T-helper 2 cell (primary cell): ENCODE data around the gene CYB5B.
A peak's percentile ranks its signal among the peaks of the same experiment; 100 is the strongest.

Experiments used
- DNase-seq, 5 experiments: peaks; one replicate each; pipeline versions ENCODE4 v3.0.0 to v3.0.0-alpha.2; 2012 to 2022

CYB5B gene

DNA sequence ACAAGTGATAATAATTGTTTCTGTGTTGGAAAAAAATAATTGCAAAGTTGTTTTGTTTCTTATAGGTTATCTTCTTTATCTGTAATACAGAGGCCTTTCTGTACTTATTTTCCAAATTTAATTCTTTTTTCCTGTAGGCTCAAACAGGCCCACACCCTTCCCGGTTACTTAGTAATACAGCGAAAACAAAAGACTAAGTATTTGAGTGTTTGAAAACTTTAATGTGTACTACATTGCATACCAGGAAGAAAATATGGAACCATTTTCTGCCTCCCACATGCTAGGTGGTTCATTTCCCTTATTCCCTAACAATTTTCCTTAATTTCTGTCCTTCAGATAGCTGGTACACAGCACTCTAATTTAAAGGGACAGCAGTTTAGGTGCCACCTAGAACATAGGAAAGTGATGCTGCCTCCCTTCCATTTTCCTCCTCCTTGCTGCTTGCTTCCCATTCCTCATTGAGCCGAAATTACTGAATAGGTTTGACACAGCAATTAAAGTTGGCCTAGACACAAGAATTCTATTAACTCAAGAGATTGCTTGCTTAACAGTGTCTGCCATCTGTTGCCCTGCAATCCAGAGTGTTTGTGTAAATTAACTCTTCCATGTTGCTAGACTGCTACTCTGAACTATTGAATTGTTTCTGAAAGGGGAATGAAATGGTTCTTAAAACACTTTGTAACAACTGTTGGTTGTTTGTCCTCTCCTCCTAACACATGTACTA, 24.2 kb downstream of the CYB5B start:
- DNase-seq: no peak

DNA sequence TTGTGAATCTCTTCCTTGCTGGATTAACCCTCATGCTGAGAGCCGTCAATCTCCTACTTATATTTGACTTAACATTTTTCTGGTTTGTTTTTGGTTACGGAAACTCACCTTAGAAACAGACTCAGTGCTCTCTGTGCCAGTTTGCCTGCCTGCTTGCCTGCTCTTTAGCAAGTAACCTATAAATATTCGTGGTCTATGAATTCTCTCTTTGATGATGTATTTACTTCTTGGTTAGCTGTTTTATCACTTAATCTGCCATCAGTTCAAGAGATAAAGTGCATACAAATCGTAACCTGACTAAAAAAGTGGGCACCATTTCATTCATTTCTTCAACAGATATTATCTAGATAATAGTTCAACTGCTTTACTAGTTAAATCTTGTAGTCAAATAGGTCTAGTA, 26.7 kb downstream of the CYB5B start:
- peak in 2 of 5 experiments; percentile 18 to 93 for DNase-seq

DNA sequence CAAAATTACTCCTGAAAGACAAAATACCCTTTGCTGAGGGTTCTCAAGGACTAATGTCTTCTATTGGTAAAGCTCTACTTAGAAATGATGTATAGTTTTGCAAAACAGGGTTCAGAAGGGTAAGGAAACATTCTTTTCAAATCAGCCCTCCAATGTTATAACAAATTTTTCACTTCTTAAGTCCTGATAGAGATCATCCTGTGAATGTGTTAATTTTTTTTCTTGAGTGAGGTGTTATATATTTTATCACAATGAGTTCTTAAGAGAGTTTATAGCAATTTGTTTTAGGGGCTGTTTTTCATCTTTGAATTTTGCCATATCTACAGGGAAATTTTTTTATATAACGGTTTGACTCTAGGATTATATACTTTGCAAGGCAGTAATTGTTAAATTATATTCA, 29.5 kb downstream of the CYB5B start:
- DNase-seq: no peak

DNA sequence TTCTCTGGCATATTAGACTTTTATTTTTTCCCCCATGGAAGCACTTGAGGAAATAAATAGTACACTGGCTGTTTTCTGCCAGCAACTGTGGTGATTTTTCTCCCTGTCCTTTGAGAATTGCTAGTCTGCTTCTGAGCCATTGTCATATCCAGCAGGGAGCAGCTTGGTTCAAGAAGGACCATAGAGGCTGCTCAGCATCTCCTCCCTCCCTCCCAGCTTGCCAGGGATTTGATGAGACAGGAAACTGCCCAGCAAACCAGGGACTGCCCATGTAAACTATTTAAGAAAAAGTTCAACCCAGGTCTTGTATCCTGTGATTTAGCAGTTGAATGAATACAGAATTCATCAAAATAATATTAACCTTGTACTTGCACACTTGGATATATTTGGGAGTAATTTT, 39.5 kb downstream of the CYB5B start:
- DNase-seq: no peak

DNA sequence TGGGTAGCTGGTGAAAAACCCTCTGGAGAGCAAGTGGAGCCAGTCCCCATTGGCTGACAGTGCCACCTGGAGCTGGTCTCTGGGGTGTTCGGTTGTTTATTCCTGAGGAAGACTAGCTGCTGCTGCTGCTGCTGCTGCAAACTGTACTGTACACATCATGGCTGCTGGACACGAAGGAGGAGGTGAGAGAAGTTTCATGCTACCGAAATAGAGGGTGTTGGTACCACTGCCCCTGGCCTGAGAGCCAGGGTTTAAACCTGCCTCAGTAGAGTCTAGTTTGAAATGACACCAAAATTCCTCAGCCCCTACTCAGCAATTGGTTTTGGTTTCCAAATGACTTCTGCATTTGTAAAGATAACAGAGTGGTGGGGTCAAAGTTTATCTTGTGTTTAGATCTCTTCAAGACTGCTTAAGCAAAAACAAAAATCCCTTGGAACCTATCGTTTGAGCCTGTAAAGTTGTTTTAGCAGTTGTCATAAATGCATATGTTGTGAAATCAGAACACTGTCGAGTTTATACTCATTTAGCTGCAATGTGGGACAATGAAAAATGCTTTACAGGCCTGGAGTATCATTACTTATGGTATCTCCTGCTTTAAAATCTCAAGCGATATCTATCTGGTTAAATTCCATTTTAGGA, 40.8 kb downstream of the CYB5B start:
- peak in 1 of 5 experiments; percentile 94 for DNase-seq

DNA sequence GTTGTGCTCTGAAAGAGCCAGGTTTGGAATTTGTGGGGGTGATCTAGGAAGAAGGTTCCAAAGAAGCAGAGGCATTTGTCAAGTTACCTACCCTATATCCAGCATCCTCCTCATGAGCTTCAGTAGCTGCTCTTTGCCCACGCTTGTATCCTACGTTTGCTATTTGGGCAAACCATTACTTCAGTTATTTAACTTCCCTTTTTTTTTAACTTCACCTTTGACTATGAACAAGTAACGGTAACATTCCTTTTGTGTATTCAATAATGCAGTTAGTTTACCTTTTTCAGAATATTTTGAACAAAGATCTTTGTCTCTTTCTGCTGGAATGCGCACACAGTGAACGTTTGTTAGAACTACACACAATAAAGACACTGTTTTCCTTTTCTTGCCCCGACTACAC, 41.5 kb downstream of the CYB5B start:
- no peak for DNase-seq

DNA sequence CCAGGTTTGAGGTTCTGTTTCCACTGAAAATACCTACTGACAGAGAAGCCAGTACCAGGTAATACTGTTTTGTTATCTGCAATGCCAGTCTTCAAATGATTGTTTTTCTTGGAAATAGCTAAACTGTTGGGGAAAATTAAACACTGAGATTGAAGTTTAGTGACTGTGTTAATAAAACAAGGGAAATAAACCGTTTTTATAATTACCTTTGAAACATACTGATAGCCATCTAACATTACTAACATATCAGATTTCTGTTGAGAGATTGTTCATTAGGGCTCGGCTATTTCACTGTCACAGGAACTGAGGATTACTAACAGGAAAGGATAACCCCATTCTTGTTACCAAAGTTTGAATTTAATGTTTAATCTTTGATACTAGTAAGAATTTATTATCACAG, 42.1 kb downstream of the CYB5B start:
- peak in 1 of 5 experiments; percentile 50 for DNase-seq

DNA sequence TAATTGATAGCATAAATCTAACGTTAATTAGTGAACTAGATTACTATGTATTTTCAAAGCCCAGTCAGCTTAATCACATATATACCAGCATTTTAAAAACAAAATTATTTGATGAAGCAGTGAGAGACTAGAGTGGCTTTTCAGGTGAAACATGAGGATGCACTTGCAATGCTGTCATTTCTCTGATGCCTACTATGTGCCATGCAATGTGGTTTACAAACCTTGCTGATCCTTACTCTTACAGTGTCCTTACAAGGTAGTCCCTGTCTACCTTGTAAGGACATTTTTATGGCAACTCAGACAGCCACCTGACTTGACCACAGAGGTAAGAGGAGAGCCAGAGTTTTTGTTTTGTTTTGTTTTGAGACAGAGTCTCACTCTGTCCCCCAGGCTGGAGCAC, 42.7 kb downstream of the CYB5B start:
- peak in 1 of 5 experiments; percentile 46 for DNase-seq

DNA sequence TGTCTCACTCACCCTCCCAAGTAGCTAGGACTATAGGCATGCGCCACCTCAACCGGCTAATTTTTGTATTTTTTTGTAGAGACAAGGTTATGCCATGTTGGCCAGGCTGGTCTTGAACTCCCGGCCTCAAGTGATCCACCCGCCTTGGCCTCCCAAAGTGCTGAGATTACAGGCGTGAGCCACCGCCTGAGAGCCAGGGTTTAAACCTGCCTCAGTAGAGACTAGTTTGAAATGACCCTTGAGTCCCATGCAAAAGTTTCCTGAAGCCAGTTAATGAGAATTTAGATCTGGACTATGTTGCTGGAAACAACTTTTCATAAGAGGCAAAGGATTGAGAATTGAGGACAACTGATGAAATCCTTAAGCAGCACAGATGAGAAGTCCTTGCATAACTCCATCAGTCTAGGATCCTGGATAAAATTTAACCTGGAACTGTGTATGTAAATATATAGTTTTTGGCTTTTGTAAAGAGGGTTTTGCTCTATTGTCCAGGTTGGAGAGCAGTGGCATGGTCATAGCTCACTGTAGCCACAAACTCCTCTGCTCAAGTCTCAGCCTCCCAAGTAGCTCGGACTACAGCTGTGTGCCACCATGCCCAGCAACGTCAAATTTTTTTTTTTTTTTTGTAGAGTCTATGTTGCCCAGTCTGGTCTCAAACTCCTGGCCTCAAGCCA, 43.2 kb downstream of the CYB5B start:
- no peak for DNase-seq

DNA sequence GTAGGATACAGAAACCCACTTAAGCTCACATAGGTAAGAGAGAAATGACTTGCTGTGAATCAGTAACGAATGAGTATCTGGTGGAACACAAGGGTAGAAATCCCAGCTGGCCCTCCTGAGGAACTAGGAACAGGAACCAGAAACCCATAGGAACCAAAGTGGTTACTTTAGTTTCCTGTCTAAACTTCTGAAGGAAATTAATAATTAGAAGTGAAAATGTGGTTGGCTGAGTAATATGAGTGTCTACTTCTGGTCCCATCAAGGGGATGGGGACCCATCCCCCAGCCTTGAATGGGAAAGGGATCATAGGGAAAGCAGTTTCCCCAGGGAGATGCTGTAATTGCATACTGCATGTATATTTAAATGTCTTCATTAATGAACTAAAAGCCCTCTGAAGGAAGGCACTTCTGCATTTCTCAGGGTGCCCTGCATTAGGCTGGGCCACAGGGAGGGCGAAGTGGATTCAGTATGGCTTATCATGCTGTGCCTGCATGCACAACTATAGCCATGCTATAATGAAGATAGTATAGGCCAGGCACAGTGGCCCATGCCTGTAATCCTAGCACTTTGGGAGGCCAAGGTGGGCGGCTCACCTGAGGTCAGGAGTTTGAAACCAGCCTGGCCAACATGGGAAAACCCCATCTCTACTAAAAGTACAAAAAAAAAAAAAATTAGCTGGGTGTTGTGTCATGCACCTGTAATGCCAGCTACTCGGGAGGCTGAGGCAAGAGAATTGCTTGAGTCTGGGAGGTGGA, 45.6 kb downstream of the CYB5B start:
- DNase-seq: peak in 2 of 5 experiments; percentile 10 to 41

DNA sequence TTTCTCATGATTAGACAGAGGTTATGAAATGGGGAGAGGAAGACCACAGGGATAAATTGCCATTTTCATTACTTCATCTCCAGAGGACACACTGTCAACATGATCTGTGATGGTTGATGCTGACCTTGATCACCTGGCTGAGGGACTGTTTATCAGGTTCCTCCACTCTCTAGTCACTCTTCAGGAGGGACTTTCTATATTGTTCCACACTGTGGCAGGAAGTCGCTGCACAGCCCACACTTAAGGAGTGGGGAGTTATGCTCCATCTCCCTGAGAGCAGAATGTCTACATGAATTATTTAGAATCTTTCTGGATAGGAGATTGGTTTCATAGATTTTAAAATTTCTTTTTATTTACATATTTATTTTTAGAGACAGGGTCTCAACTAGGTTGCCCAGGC, 46.7 kb downstream of the CYB5B start:
- no peak for DNase-seq

DNA sequence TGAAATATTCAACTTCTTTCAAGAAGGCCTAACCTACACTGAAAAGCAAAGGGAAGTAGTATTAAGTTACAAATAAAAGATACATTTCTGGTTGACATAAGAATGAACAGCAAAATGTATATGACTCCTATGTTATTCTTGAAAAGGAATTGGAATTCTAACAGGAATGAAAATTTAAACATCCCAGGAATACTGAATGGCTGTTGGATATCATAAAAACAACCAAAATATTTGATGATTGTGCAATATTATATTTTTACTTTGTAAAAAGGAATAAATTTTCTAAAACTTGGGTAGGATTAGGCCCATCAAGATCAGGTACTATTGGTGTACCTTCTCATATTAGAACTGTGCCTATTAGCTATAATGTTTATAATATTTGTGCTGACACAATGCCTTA, 50.0 kb downstream of the CYB5B start:
- DNase-seq: no peak

DNA sequence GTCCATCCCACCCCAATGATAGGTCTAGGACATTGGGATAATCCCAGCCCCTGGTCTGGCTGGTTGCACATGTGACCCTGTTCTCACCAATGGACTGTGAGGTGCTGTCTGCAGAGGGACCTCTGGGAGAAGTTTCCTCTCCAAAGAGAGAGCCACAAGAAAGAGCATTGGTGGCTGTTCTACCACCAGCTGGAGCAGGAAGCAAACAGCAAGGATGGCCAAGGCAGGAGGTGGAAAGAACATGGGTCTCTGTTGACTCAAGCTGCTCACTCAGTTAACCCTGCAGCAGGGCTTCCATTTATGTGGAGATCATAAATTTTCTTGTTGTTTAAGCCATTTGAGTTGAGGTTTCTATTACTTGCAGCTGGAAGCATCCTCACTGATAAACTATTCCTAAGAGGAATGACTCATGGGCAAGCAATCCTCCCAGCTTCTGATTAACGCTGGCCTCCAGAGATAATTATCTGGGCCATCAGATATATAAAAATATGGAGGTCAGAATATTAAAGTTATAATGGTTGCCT, 52.6 kb downstream of the CYB5B start:
- DNase-seq: no peak

DNA sequence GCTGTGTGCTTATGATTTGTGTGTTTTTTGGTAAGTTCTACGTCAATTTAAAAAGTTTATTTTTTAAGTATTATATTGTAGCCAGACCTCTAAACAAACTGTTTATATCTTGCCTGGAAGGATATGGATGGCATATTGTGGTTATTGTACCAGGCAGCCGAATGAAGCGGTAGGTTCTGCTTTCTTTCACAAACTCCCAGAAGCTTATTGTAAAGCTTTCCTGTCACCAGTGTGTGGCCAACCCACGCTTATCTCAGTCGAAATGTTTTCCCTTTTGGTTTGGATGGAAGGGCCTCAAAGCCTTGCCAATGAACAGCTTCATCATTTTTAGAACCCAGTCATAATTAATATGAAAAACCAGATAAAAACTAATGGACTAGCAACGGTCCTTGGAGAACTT, 53.1 kb downstream of the CYB5B start:
- DNase-seq: no peak

DNA sequence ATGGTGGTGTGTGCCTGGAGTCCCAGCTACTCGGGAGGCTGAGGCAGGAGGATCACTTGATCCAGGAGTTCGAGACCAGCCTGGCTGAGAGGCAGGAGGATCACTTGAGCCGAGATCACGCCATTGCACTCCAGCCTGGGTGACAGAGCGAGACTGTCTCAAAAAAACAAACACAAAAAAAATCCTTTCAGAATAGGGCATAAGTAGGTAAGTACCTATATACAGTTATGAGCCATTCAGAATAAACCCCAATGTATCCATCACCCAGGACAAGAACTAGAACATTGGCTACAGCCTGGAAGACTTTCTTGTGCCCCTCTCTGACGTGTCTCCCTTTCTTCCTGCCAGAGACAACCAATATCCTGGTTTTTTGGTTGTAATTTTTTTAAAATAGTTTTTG, 54.3 kb downstream of the CYB5B start:
- no peak for DNase-seq

DNA sequence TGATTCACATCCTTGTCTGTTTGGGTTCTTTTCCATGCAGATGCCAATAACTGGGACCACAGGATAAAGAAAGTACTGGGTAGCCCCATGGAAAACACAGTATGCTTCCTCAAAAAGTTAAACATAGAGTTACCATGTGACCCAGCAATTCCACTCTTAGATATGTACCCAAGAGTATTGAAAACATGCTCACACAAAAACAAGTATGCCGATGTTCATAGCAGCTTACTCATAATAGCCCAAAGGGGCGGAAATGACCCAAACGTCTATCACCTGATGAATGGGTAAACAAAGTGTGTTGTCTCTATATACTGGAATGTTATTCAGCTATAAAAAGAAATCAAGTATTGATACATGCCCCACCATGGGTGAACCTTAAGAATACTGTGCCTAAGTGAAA, 55.4 kb downstream of the CYB5B start:
- DNase-seq: no peak

DNA sequence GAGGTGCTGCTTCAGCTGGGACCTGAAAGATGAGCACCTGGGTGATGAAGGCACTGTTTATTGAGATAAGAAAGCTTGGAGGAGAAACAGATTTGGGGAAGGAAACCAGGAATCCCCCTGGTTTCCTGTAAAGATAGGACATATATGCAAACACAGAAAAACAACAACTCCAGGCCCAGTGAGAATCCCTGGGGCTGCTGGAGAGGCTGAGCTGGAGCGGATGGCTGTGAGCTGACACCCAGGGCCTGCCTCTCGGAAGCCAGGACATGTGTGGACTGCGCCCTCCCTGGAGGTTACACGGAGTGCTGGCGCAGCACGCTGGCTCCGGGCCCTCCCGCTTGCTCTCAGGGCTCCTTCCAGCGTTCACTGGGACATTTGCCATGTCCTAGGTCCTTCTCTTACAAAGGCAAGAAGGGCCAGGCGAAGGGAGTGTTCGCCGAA, 57.5 kb downstream of the CYB5B start:
- no peak for DNase-seq

DNA sequence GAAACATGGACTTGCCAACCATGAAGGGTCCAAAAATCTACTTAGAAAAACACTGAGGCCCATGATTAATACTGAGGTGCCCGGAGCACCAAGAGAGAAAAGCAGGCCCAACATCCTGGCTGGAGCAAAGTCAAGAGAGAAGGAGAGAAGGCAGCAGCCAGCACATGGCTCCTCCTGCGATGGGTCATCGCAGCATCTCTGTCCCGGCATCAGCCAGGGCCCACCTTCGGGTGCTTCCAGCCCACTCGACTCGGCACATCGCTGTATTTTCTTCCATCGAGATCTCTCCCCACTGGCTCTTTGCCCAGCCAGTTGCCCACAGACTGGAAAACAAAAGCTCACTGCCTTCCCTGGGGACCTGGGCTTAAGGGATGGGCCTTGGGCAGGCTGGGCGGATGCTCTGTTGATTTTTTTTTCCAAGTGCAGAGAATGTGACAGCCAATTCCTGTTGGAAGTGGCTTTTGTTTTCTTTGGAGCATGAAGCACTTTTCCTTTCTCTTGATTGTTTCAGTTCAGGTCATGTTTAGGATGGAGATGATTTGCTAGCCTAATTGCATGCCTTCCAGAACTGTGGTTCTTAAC, 58.1 kb downstream of the CYB5B start:
- DNase-seq: no peak

DNA sequence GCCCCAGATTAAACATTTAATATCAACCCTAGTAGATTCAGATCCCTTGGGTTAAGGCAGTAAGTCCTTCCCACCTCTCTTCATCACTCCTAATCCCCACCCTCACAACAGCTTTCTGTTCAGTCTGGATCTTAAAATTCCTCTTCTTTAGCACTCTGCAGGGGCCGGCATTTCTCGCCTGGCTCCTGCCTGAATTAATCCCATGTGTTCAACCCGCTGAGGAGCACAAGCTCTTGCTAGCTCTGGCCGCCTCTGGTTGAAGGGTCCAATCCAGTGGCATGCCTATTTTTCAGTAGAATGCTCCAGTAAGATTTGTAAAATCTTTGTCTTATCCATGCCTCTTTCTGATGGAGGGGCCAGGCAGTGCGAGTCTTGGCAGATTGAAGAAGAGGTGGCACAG, 59.2 kb downstream of the CYB5B start:
- no peak for DNase-seq

DNA sequence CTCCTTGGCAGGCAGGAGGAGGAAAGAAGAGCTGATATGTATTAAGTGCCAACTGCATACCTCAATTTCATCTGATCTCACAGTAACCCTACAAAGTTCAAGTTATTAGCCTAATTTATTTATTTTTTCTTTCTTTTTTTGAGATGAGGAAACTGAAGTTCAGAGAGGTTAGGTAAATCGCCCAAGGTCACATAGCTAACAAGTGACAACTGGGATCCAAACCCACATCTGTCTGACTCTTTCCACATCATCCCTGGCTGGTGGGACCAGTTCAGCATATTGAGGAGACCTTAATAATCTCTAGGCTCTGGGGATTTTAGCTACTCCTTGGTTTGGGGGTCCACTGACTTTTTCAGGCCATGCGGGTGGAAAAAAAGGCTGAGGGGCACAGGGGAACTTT, 60.9 kb downstream of the CYB5B start:
- no peak for DNase-seq

DNA sequence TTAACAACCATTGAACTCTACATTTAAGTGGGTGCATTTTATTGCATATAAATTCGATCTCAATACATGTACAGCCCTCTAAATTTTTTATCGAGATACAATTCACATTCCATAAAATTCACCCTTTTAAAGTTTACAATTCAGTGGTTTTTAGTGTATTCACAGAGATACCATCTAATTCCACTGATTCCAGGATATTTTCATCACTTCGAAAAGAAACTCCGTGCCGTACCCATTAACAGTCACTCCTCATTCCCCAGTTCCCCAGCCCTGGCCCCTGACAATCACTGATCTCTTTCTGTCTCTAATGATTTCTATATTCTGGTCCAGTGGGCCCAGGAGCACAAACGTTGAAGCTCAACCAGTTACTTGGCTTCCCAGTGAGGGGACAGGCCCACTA, 61.4 kb downstream of the CYB5B start:
- no peak for DNase-seq

DNA sequence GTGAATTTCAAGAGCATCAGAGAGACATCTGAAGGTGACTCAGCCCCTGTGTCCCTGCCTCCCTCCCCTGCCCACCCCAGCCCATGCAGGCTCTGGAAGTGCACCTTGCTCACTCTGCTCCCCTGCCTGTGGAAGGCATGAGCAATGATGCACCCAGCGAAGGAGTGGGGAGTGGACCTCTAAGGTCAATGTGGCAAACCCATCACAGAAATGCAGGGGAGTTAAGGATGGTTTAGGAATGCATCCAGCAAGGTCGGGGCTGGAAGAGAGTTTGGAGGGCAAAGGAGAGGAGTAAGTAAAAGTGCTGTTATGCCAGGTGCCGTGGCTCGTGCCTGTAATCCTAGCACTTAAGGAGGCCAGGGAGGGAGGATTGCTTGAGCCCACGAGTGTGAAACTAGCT, 61.9 kb downstream of the CYB5B start:
- no peak for DNase-seq

DNA sequence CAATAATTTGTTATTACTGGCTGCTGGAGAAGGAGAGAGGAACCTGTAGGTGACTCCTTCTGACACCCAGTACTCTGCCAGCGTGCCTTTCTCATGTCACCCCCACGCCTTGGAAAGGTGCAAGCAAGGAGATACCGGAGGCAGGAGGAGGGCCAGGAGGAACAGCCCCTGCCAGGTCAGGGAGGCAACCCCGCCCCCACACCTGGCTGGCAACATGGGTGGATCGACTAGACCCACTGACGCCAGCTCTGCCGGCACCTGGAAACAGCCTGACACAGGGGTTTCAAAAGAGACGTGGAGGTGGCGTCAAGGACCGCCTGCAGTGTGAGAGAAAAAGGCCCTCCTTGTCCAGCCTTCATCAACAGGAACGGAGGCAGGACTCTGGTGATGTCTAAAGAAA, 62.3 kb downstream of the CYB5B start:
- no peak for DNase-seq
